Measurements from ENCODE around the gene TBX1.

DNA sequence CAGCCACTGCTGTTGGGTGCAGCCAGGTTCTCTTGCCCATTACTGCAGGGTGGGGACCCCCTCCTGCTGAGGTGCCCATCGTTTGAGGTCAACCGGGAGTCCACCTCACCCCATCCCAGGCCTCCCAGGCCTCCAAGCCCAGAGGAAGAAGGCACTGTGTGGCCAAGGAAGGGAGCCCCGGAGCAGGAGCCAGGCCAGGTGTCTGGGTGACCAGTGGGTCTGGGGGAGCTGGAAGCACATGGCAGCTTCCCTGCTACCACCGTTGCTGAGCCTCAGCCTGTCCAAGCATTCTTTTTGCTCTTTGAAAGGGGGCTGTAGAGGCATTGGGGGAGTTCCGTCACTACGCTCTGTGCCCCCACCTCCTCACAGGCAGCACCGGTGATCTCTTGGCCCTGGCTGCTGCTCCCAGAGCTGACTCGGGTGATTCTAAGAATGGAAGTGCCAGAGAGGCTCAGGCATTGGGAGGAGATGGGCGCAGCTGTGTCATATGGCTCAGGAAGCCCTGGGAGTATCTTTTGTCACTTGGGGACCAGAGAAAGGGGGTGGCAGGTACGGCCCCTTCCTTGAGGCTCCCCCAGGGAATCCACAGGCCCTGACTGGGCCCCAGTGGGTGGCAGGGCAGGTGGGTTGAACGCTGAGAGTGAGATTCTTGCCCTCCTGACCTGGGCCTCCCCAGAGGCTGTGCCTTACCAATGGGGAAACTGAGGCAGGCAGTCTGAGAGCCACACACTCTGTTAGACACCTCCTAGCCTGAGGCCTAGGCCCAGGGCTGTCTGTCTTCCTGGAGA, 44.3 kb upstream of the TBX1 start:
- no peak for TF ChIP-seq CTCF (conservative IDR thresholded peaks at IDR 0.05)
- no peak for TF ChIP-seq ZFX (IDR thresholded peaks at IDR 0.05)
